ENCODE data around the gene LRRC8D.
"Not testable (repeated sequence)": the region's sequence is repeated elsewhere in the genome, so short reads cannot be mapped to it uniquely, and the experiment has no call there.

The LRRC8D gene

GRCh38 chr1:89820422-89821321 lies at the start of gene LRRC8D:
LRRC8D (plus strand) TSS chr1:89821032; CDS start chr1:89933069, 112,037 bp downstream.
- DNase-seq = peak; percentile 65

DNA sequence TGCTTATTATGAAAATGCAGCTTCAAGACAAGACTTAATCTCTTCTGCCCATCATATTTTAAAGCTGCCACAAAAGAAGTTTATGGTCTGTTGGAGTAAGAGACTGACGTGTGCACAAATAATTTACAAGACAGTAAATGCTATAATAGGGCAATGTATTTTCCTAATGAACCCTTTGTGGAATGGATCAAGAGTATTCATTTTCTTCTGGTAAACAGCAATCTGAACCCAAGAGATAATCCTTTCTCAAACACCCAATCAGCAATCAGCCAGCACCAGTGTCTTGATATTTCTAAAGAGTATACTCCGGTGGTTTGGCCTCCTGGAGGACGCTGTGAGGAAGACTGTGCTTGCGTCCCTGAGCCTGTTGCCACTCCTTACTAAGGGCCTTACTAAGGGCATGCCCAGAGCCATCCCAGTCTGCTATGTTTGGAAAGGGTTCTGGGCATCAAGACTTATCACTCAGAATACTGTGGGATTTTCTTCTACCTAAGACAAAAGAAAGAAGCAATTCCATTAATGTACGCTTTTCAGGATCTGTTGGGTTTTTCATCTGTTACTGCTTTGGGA lies 48.8 kb upstream of the LRRC8D start:
- no peak for DNase-seq

- not testable (repeated sequence) for DNase-seq
Measured at GRCh38 chr1:89776104-89776503, 44.7 kb upstream of the LRRC8D start.

GRCh38 chr1:89777271-89777670 lies 43.6 kb upstream of the LRRC8D start:
- not testable (repeated sequence) for DNase-seq

- no peak for DNase-seq
Measured at GRCh38 chr1:89779151-89779940, 41.5 kb upstream of the LRRC8D start.

- DNase-seq = no peak
Measured at GRCh38 chr1:89780721-89781120, 40.1 kb upstream of the LRRC8D start.

DNA sequence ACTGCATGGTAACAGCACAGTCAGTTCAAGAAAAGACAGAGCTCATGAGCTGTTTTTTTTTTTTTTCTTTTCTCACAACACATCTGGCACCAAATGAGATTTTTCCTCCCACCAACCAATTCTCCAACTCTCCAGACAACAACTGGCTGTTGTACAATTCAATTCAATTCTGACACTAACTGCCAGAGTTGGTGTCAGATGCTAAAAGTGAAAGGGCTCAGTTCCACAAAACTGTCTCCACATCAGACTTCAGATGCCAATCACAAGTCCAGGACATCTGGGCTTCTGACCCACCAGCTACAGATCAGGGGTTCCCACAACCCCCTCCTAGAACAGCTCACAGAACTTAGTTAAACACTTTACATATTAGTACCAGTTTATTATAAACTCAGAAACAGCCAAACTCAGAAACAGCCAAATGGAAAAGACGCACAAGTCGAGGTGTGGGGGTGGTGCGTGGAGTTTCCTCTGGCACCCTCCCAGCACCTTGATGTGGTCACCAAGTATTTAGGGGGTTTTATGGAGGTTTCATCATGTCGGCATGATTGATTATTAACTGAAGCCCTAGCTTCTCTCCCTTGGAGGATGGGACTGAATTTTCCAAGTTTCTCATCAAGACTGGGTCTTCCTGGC lies 39.2 kb upstream of the LRRC8D start:
- no peak for DNase-seq

DNA sequence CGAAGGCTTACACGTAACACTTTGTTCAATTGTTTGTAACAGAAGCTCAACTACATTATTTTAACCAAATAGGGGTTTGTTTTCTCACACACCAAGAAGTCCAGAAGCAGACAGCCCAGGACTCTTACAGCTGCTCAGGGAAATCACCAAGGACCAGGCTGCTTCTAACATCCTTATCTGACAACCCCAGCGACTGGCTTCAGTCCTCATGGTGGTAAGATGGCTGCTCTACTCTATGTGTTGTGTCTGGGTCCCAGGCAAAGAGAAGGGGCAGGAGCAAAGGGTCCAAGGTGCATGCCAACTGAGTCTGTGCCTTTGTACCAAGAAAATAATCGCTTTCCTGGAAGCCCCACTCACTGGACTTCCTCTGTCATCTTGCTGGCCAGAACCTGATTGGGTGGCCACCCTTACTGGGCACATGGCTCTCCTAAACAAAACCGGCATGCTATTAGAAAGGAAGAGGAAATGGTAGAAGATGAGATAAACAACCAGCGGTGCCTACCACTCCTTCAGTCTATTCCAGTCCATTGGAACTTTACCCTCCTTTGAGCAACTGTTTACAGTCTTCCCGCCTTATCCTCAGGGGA lies 34.1 kb upstream of the LRRC8D start:
- no peak for DNase-seq

DNA sequence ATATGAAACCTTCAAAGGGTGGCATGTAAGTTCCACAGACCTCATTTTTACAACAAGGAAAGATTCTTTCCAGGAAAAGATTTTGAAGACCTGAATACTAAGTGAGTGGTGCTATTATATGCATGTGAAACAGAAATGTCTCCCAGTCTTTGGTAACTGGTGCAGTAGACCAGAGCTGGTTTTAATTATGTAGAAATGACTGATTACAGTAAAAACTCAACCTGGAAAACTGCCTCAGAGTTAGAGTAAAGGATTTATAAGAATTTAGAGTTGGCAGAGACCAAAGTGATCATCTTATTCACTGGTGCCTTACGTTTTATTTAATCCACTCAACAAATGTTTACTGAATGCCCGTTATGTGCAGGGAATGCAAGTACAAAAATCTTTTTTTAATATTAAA lies 30.2 kb upstream of the LRRC8D start:
- no peak for DNase-seq

DNA sequence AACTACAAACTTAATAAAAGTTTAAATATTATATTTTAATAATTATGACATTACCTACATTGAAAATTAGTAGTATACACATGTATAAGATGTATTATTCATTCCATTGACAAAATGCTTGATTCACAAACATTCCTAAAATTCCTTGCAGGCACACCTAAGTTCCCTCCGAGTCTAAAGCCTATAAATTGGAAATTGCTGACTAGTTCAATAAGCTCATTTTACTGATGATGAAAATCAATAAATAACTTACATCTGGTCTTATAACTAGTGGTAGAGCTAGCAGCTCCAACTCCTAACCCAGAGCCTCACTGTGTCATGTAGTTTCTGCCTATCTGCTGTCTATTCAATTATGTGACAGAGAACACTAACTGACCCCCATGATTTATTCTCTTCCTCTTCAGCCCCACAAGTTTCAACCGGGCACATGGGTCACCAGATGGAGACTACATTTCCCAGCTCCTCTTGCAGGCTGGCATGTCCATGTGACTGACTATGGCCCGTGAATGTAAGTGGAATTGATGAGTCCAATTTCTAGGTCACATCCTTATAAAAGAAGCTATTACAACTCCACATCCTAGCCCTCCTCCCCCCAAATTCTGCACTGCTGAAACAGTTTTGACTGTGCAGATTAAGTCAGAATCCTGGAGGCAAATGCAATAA lies 29.6 kb upstream of the LRRC8D start:
- DNase-seq = no peak

GRCh38 chr1:89794406-89794805 lies 26.4 kb upstream of the LRRC8D start:
- no peak for DNase-seq

GRCh38 chr1:89795571-89795970 lies 25.3 kb upstream of the LRRC8D start:
- DNase-seq = not testable (repeated sequence)

GRCh38 chr1:89797876-89798275 lies 23.0 kb upstream of the LRRC8D start:
- not testable (repeated sequence) for DNase-seq

- no peak for DNase-seq
Measured at GRCh38 chr1:89799495-89799894, 21.3 kb upstream of the LRRC8D start.

GRCh38 chr1:89800022-89800655 lies 20.7 kb upstream of the LRRC8D start:
- no peak for DNase-seq

DNA sequence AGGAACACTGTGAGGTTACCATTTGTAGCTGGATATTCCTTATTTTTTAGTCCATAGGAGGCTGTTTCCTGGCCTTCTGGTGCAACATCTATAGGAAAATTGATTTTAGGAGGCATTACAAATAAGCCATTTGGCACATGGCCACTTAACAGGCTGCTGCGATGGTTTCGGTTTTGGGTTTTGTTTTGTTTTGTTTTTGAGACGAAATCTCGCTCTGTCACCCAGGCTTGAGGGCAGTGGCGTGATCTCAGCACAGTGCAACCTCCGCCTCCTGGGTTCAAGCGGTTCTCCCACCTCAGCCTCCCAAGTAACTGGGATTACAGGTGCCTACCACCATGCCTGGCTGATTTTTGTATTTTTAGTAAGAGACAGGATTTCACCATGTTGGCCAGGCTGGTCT lies 20.1 kb upstream of the LRRC8D start:
- no peak for DNase-seq

- no peak for DNase-seq
Measured at GRCh38 chr1:89802051-89802450, 18.8 kb upstream of the LRRC8D start.

DNA sequence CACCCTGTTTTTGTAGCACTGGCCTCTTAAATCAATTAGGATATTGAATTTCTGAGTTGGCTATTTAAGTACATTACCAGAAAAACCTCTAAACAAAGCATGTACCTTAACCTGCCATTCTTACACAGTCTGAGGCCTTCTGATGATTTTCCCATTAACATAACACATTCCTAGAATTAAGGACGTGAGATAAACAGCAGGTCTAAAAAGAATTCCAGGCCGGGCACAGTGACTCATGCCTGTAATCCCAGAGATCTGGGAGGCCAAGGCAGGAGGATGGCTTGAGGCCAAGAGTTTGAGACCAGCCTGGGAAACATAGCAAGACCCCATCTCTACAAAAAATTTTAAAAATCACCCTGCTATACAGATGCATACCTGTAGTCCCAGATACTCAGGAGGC lies 18.0 kb upstream of the LRRC8D start:
- DNase-seq = no peak

DNA sequence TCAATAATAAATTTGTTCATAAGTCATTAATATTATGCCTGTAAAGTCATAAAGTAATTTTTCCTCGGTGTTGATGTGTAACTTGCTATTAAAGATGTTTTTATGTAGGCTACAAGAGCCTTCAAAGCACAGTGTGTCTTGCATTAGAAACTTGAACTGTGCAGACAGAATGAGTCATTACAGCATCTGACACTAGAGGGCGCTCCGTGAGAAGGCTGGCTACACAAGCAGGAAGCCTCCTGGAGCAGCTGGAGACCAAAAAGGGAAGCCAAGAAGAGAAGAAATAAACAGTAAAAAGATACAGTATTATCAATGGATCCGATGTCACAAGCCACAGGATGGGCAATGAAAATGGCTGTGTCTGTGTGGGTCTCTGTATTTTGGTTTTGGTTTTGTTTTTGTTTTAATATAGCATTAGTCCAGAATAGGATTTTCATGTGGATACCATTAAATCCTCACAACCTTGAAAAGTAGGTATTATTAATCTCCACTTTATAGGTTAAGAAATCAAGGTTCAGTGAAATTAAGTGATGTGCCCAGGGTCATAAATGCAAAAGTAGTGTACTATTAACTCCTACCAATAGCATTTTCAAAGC lies 16.1 kb upstream of the LRRC8D start:
- DNase-seq = no peak

DNA sequence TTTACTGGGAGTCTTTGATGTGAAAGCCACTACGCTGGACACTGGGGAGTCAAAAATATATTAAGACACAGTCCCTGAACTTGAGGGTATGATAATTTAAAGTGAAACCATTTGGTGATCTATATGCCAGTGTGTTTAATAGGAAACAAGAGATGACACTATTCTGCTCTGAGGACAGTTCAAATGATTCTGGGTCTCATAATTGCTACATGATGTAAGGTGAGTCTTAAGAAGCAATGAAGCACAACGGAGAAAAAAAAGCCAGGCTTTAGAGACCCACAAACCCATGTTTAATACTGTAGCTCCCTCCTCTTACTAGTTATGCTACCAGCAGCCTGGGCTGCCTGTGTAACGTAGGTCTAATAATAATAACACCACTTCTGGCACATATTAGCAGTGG lies 14.2 kb upstream of the LRRC8D start:
- DNase-seq = no peak

GRCh38 chr1:89807503-89807902 lies 13.3 kb upstream of the LRRC8D start:
- DNase-seq = no peak
